Measurements from ENCODE around the gene RFTN2. TPM values are rescaled to one million over a fixed set of nuclear protein-coding genes. Genes with fewer than 3 reads are reported as not detected.
"Not testable (repeated sequence)": the region's sequence is repeated elsewhere in the genome, so short reads cannot be mapped to it uniquely, and the experiment has no call there.

Gene RFTN2
- polyA plus RNA-seq, 1 donor from 2014 or later, result 0.06 TPM

DNA sequence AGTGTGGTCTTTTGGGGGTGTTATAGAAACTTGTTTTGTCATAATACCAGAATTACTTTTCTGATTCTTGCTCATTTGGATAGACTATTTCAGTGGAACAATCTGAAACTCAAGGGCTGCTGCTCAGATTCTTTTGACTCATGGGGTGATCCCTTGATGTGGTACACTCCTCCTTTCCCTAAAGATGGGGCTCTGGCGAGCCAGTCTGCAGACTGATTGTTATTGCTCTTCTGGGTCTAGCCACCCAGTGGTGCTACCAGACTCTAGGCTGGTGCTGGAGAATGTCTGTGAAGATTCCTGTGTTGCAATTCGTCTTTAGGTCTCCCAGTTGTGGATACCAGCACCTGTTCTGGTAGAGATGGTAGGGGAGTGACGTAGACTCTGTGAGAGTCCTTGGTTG, 25.6 kb upstream of the RFTN2 start:
- no peak overlapping the region for H3K27ac ChIP-seq (ENCODE audit: low read length)
- H3F3A ChIP-seq (ENCODE audit: insufficient read depth, low read length, poor library complexity, severe bottlenecking), result no peaks in the 10 kb centered on the region
- no peaks in the 10 kb centered on the region for H3K79me2 ChIP-seq (replicated peaks; ENCODE audit: insufficient read depth, low read length)
- H3K9me2 ChIP-seq (ENCODE audit: insufficient read depth, low read length), result no peaks in the 10 kb centered on the region
- H2AFZ ChIP-seq (ENCODE audit: low read depth, low read length), result no peak overlapping the region
- TF ChIP-seq, protein P1, sequence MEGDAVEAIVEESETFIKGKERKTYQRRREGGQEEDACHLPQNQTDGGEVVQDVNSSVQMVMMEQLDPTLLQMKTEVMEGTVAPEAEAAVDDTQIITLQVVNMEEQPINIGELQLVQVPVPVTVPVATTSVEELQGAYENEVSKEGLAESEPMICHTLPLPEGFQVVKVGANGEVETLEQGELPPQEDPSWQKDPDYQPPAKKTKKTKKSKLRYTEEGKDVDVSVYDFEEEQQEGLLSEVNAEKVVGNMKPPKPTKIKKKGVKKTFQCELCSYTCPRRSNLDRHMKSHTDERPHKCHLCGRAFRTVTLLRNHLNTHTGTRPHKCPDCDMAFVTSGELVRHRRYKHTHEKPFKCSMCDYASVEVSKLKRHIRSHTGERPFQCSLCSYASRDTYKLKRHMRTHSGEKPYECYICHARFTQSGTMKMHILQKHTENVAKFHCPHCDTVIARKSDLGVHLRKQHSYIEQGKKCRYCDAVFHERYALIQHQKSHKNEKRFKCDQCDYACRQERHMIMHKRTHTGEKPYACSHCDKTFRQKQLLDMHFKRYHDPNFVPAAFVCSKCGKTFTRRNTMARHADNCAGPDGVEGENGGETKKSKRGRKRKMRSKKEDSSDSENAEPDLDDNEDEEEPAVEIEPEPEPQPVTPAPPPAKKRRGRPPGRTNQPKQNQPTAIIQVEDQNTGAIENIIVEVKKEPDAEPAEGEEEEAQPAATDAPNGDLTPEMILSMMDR (IDR thresholded peaks at IDR 0.05; ENCODE audit: poor library complexity, severe bottlenecking), result no peak
- TF ChIP-seq EP300 (conservative IDR thresholded peaks at IDR 0.05; ENCODE audit: poor library complexity, severe bottlenecking) (no peak), EZH2 (IDR thresholded peaks at IDR 0.05; ENCODE audit: borderline replicate concordance, insufficient read depth, low read length, poor library complexity, severe bottlenecking) (no peak), MXI1 (conservative IDR thresholded peaks at IDR 0.05; ENCODE audit: poor library complexity, severe bottlenecking) (no peak), RAD21 (conservative IDR thresholded peaks at IDR 0.05) (no peak), TAF1 (IDR thresholded peaks at IDR 0.05; ENCODE audit: low read depth) (no peak), SMC3 (conservative IDR thresholded peaks at IDR 0.05; ENCODE audit: poor library complexity) (no peak), POLR2AphosphoS5 (IDR thresholded peaks at IDR 0.05) (no peak)
- TF ChIP-seq, protein P2, sequence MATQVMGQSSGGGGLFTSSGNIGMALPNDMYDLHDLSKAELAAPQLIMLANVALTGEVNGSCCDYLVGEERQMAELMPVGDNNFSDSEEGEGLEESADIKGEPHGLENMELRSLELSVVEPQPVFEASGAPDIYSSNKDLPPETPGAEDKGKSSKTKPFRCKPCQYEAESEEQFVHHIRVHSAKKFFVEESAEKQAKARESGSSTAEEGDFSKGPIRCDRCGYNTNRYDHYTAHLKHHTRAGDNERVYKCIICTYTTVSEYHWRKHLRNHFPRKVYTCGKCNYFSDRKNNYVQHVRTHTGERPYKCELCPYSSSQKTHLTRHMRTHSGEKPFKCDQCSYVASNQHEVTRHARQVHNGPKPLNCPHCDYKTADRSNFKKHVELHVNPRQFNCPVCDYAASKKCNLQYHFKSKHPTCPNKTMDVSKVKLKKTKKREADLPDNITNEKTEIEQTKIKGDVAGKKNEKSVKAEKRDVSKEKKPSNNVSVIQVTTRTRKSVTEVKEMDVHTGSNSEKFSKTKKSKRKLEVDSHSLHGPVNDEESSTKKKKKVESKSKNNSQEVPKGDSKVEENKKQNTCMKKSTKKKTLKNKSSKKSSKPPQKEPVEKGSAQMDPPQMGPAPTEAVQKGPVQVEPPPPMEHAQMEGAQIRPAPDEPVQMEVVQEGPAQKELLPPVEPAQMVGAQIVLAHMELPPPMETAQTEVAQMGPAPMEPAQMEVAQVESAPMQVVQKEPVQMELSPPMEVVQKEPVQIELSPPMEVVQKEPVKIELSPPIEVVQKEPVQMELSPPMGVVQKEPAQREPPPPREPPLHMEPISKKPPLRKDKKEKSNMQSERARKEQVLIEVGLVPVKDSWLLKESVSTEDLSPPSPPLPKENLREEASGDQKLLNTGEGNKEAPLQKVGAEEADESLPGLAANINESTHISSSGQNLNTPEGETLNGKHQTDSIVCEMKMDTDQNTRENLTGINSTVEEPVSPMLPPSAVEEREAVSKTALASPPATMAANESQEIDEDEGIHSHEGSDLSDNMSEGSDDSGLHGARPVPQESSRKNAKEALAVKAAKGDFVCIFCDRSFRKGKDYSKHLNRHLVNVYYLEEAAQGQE (IDR thresholded peaks at IDR 0.05; ENCODE audit: borderline replicate concordance), result no peak
- H3K27me3 ChIP-seq (ENCODE audit: insufficient read depth, low read depth, low read length), result no peaks in the 10 kb centered on the region
- H3K9me3 ChIP-seq (ENCODE audit: low read length), result no peaks in the 10 kb centered on the region
- no peaks in the 10 kb centered on the region for H3K36me3 ChIP-seq (ENCODE audit: insufficient read depth, low read length)
- H3K9ac ChIP-seq (ENCODE audit: low read length), result no peak overlapping the region
- H3K4me3 ChIP-seq (ENCODE audit: low read length), result no peak overlapping the region
- H3K4me2 ChIP-seq (ENCODE audit: low read length), result no peak overlapping the region
- H4K20me1 ChIP-seq (ENCODE audit: insufficient read depth), result no peaks in the 10 kb centered on the region

DNA sequence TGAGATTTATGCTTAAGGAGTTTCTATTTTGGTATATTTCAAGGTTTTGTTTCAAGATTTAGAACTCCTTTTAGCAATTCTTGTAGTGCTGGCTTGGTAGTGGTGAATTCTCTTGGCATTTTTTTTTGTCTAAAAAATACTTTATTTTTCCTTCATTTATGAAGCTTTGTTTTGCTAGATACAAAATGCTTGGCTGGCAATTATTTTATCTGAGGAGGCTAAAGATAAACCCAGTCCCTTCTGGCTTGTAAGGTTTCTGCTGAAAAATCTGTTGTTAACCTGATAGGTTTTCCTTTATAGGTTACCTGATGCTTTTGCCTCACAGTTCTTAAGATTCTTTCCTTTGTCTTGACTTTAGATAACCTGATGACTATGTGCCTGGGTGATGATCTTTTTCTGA, 24.3 kb upstream of the RFTN2 start:
- H2AFZ ChIP-seq (ENCODE audit: low read depth, low read length); H3F3A ChIP-seq (ENCODE audit: insufficient read depth, low read length, poor library complexity, severe bottlenecking); H3K9me3 ChIP-seq (ENCODE audit: low read length); H3K27ac ChIP-seq (ENCODE audit: low read length); H3K9me2 ChIP-seq (ENCODE audit: insufficient read depth, low read length); H4K20me1 ChIP-seq (ENCODE audit: insufficient read depth); H3K4me2 ChIP-seq (ENCODE audit: low read length); H3K4me3 ChIP-seq (ENCODE audit: low read length); H3K9ac ChIP-seq (ENCODE audit: low read length); H3K36me3 ChIP-seq (ENCODE audit: insufficient read depth, low read length); H3K27me3 ChIP-seq (ENCODE audit: insufficient read depth, low read depth, low read length); H3K79me2 ChIP-seq (replicated peaks; ENCODE audit: insufficient read depth, low read length): not testable (repeated sequence)

DNA sequence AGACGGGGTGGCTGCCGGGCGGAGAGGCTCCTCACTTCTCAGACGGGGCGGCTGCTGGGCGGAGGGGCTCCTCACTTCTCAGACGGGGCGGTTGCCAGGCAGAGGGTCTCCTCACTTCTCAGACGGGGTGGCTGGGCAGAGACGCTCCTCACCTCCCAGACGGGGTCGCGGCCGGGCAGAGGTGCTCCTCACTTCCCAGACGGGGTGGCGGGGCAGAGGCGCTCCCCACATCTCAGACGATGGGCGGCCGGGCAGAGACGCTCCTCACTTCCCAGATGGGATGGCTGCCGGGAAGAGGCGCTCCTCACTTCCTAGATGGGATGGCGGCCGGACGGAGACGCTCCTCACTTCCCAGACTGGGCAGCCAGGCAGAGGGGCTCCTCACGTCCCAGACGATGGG, 21.2 kb upstream of the RFTN2 start:
- not testable (repeated sequence) for H3K27ac ChIP-seq (ENCODE audit: low read length); H3K27me3 ChIP-seq (ENCODE audit: insufficient read depth, low read depth, low read length); H3K4me3 ChIP-seq (ENCODE audit: low read length); H3F3A ChIP-seq (ENCODE audit: insufficient read depth, low read length, poor library complexity, severe bottlenecking); H3K9me2 ChIP-seq (ENCODE audit: insufficient read depth, low read length); H3K79me2 ChIP-seq (replicated peaks; ENCODE audit: insufficient read depth, low read length); H2AFZ ChIP-seq (ENCODE audit: low read depth, low read length); H3K9me3 ChIP-seq (ENCODE audit: low read length); H3K36me3 ChIP-seq (ENCODE audit: insufficient read depth, low read length); H3K4me2 ChIP-seq (ENCODE audit: low read length); H4K20me1 ChIP-seq (ENCODE audit: insufficient read depth); H3K9ac ChIP-seq (ENCODE audit: low read length)

DNA sequence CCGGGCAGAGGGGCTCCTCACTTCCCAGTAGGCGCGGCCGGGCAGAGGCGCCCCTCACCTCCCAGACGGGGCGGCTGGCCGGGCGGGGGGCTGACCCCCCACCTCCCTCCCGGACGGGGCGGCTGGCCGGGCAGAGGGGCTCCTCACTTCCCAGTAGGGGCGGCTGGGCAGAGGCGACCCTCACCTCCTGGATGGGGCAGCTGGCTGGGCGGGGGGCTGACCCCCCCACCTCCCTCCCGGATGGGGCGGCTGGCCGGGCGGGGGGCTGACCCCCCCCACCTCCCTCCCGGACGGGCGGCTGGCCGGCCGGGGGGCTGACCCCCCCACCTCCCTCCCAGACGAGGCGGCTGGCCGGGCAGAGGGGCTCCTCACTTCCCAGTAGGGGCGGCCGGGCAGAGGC, 20.6 kb upstream of the RFTN2 start:
- H3K27me3 ChIP-seq (ENCODE audit: insufficient read depth, low read depth, low read length); H3K9me3 ChIP-seq (ENCODE audit: low read length); H2AFZ ChIP-seq (ENCODE audit: low read depth, low read length); H4K20me1 ChIP-seq (ENCODE audit: insufficient read depth); H3K4me3 ChIP-seq (ENCODE audit: low read length); H3K9ac ChIP-seq (ENCODE audit: low read length); H3F3A ChIP-seq (ENCODE audit: insufficient read depth, low read length, poor library complexity, severe bottlenecking); H3K27ac ChIP-seq (ENCODE audit: low read length); H3K4me2 ChIP-seq (ENCODE audit: low read length); H3K36me3 ChIP-seq (ENCODE audit: insufficient read depth, low read length); H3K9me2 ChIP-seq (ENCODE audit: insufficient read depth, low read length); H3K79me2 ChIP-seq (replicated peaks; ENCODE audit: insufficient read depth, low read length): not testable (repeated sequence)

DNA sequence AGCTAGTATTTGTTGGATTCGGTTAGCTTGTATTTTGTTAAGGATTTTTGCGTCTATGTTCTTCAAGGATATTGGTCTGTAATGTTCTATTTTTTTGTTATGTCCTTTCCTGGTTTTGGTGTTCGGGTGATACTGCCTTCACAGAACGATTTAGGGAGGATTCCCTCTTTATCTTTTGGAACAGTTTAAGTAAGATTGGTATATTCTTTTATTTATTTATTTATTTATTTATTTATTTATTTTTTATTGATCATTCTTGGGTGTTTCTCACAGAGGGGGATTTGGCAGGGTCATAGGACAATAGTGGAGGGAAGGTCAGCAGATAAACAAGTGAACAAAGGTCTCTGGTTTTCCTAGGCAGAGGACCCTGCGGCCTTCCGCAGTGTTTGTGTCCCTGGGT, 19.8 kb upstream of the RFTN2 start:
- H3K79me2 ChIP-seq (replicated peaks; ENCODE audit: insufficient read depth, low read length); H3K36me3 ChIP-seq (ENCODE audit: insufficient read depth, low read length); H4K20me1 ChIP-seq (ENCODE audit: insufficient read depth); H3K4me2 ChIP-seq (ENCODE audit: low read length); H3K9ac ChIP-seq (ENCODE audit: low read length); H3K9me2 ChIP-seq (ENCODE audit: insufficient read depth, low read length); H3K27me3 ChIP-seq (ENCODE audit: insufficient read depth, low read depth, low read length); H3K4me3 ChIP-seq (ENCODE audit: low read length); H3K27ac ChIP-seq (ENCODE audit: low read length); H3F3A ChIP-seq (ENCODE audit: insufficient read depth, low read length, poor library complexity, severe bottlenecking); H2AFZ ChIP-seq (ENCODE audit: low read depth, low read length); H3K9me3 ChIP-seq (ENCODE audit: low read length): not testable (repeated sequence)

Data from neural cell (in vitro differentiated cells).